SK-N-MC (cell line): Measurements from ENCODE around the gene TBX1.
"Not testable (repeated sequence)": the region's sequence is repeated elsewhere in the genome, so short reads cannot be mapped to it uniquely, and the experiment has no call there.

Source experiments
- DNase-seq: peaks from one replicate; pipeline ENCODE4 v3.0.0-alpha.2; 2011; ENCODE audit warnings: low read depth, low spot score
- H3K27ac ChIP-seq: fragments of 200-600 bp; sonication (generic); 2 replicates; pipeline ENCODE4 v1.5.1; 2016; ENCODE audit warnings: mixed run types
- H3K36me3 ChIP-seq: fragments of 200-600 bp; sonication (generic); 2 replicates; pipeline ENCODE4 v1.6.1; 2017; ENCODE audit warnings: antibody characterized with exemption, low read length, mixed read lengths; ENCODE audit not compliant: insufficient read depth
- H3K4me3 ChIP-seq: fragments of 200-600 bp; sonication (generic); 2 replicates; pipeline ENCODE4 v1.5.1; 2016
- H3K9ac ChIP-seq: fragments of 200-600 bp; sonication (generic); 2 replicates; pipeline ENCODE4 v1.8.0; 2017; ENCODE audit warnings: mixed run types, mixed read lengths; ENCODE audit not compliant: insufficient read length
- H3K9me3 ChIP-seq: fragments of 200-600 bp; sonication (generic); 2 replicates; pipeline ENCODE4 v1.6.1; 2017; ENCODE audit warnings: low read depth, mild to moderate bottlenecking, antibody characterized with exemption, low read length, moderate library complexity, mixed read lengths
- EZH2 ChIP-seq: fragments of 200-600 bp; sonication (generic); IDR thresholded peaks from one replicate; pipeline ENCODE4 v1.6.1; 2017; ENCODE audit warnings: antibody characterized with exemption
- FOXP2 ChIP-seq: optimal IDR thresholded peaks from 2 replicates; pipeline ENCODE3; 2011; ENCODE audit warnings: mild to moderate bottlenecking, moderate library complexity; ENCODE audit not compliant: insufficient read depth; ENCODE audit errors: extremely low read length, control extremely low read depth
- POLR2AphosphoS5 ChIP-seq: IDR thresholded peaks from 2 replicates; pipeline ENCODE4 v1.6.1; 2012; ENCODE audit warnings: mild to moderate bottlenecking, low read depth, low read length, borderline replicate concordance

The TBX1 gene

DNA sequence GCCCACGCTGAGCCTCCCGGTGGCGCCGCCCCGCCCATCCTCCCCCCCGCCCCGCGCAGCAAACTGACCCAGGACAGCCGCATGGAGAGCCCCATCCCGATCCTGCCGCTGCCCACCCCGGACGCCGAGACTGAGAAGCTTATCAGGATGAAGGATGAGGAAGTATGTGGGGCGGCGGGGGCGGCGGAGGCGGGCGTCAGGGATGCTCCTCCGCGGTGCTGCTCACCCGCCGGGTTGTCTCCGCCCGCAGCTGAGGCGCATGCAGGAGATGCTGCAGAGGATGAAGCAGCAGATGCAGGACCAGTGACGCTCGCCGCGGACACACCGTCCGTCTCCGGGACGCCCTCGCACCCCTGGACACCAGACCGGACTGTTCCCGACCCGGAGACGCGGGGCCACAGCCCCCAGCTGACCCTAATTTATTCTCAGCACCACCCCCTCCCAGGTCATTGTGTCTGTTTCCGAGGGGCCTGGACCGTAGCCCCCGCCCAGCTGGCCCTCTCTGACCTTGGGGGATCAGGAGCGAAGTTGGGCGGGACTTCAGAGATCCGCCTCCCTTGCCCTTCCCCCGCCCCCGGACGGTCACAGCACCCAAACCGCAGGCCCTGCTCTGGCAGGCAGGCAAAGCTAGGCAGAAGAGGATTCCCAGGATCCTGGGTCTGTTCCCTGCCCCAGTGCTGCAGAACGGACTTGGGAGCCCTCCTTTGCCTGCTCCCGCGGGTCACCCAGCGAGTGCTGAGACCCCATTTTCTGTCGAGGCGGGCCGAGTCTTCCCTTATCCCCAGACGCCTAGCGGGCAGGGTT lies 38.2 kb upstream of the TBX1 start:
- no peaks in the 10 kb centered on the region for H3K9me3 ChIP-seq
- no peak overlapping the region for H3K9ac ChIP-seq
- H3K27ac ChIP-seq = no peak overlapping the region
- no peak for DNase-seq
- H3K4me3 ChIP-seq = no peak overlapping the region
- TF ChIP-seq POLR2AphosphoS5 (no peak), EZH2 (no peak), FOXP2 (no peak)
- H3K36me3 ChIP-seq = peaks cover 33% of the 10 kb centered on the region

DNA sequence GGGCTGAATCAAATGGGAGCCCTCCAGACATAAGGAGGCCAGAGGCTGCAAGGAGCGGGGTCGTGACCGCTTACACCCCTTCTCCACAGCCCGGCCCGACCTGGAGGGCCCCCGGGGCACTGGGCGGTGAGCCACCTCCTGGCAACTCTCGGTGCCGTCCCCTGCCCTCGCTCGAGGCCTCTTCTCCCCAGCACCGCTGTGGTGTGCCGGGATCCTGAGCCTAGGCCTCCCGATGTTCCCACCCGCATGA lies 37.7 kb upstream of the TBX1 start:
- peaks cover 33% of the 10 kb centered on the region for H3K36me3 ChIP-seq
- no peaks in the 10 kb centered on the region for H3K9me3 ChIP-seq
- no peak for TF ChIP-seq FOXP2
- no peak for TF ChIP-seq POLR2AphosphoS5
- no peak for TF ChIP-seq EZH2
- no peak for DNase-seq
- H3K9ac ChIP-seq = no peak overlapping the region
- H3K4me3 ChIP-seq = no peak overlapping the region
- H3K27ac ChIP-seq = no peak overlapping the region

DNA sequence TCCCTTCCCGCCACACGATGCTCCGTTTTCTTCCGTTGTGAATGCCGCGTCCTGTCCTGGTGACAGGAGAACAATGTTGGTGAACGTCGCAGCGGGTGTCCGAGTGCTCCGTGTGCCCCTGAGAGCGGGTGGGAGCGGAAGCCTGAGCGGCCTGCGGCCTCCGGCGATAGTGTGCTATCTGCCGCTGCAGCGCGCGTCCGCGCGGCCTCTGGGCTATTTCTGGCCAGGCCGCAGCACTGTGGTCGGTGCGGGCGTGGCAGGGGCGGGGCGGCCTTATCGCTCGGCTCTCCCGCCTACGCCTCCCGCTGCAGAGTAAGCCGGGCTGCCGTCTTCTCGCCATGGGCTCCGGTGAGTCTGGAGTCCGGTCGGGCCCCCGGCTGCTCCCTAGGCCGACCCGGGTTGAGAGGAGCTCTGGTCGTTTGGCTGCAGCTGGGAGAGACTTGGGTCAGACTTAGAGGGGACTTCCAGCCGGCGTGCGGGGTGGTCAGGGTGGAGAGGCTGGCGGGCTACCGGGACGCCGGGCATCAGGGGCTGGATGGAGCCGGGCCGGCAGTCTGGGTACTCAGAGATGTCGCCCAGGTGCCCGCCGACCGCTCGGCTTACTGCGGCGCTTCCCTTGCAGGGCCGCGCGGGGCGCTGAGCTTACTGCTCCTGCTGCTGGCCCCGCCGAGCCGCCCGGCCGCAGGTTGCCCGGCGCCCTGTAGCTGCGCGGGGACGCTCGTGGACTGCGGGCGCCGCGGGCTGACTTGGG lies 37.2 kb upstream of the TBX1 start, which contains the start of gene GP1BB:
Gene GP1BB, plus strand, starts transcription at position 308 of the 751 bp plus-strand sequence. Its CDS starts 31 bp downstream, at position 339.
- no peak within 1 kb of the TSS for H3K9ac ChIP-seq
- peaks cover 33% of the 10 kb centered on the region for H3K36me3 ChIP-seq
- H3K9me3 ChIP-seq = no peaks in the 10 kb centered on the region
- DNase-seq = no peak
- no peak within 1 kb of the TSS for H3K27ac ChIP-seq
- TF ChIP-seq POLR2AphosphoS5 = no peak
- TF ChIP-seq FOXP2 = no peak
- TF ChIP-seq EZH2 = no peak
- no peak within 1 kb of the TSS for H3K4me3 ChIP-seq

DNA sequence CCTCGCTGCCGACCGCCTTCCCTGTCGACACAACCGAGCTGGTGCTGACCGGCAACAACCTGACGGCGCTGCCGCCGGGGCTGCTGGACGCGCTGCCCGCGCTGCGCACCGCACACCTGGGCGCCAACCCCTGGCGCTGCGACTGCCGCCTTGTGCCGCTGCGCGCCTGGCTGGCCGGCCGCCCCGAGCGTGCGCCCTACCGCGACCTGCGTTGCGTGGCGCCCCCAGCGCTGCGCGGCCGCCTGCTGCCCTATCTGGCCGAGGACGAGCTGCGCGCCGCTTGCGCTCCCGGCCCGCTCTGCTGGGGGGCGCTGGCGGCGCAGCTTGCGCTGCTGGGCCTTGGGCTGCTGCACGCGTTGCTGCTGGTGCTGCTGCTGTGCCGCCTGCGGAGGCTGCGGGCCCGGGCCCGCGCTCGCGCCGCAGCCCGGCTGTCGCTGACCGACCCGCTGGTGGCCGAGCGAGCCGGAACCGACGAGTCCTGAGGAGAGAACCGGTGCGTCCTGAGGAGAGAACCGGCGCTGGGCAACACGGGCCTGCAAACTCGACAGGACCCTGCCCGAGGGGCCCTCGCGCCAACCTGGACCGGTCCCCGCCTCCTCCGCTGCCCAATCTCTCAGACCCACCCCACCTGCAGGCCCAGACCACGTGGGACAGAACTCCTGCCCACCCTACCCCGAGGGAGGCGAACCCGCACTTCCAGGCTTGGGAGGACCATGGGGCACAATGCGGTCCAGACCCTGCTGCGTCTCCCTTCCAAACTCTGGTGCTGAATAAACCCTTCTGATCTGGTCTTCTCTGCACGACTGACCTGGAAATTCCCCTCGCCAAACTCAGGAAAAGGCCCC lies 36.4 kb upstream of the TBX1 start:
- H3K4me3 ChIP-seq = no peak overlapping the region
- no peak for DNase-seq

DNA sequence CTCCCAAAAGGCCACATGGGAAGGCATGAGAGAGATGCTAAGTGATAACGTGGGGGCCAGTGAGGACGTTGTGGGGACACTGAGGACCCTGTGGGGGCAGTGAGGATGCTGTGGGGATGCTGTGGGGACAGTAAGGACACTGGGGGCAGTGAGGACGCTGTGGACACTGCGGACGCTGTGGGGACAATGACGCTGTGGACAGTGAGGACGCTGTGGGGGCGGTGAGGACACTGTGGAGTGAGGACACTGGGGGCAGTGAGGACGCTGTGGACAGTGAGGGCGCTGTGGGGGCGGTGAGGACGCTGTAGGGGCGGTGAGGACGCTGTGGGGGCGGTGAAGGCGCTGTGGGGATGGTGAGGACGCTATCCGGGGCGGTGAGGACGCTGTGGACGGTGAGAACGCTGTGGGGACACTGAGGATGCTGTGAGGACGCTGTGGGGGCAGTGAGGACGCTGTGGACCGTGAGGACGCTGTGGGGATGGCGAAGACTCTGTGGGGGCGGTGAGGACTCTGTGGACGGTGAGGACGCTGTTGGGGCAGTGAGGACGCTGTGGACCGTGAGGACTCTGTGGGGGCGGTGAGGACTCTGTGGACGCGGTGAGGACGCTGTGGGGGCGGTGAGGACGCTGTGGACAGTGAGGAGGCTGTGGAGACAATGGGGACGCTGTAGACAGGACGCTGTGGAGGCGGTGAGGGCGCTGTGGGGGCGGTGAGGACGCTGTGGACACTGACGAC lies 35.5 kb upstream of the TBX1 start:
- H3K27ac ChIP-seq = no peak overlapping the region
- peak; percentile 13; the same call in 1 of the 2 replicates for TF ChIP-seq POLR2AphosphoS5
- TF ChIP-seq FOXP2 = no peak
- TF ChIP-seq EZH2 = no peak
- no peak overlapping the region for H3K4me3 ChIP-seq
- H3K9me3 ChIP-seq = no peaks in the 10 kb centered on the region
- DNase-seq = no peak
- H3K9ac ChIP-seq = no peak overlapping the region
- peaks cover 26% of the 10 kb centered on the region for H3K36me3 ChIP-seq

More for the DNA sequence above, 36.4 kb upstream of the TBX1 start:
- Histone ChIP-seq H3K36me3 (peaks cover 33% of the 10 kb centered on the region), H3K9me3 (no peaks in the 10 kb centered on the region), H3K27ac (no peak overlapping the region), H3K9ac (no peak overlapping the region)
- no peak for TF ChIP-seq FOXP2
- TF ChIP-seq POLR2AphosphoS5 = no peak
- no peak for TF ChIP-seq EZH2

DNA sequence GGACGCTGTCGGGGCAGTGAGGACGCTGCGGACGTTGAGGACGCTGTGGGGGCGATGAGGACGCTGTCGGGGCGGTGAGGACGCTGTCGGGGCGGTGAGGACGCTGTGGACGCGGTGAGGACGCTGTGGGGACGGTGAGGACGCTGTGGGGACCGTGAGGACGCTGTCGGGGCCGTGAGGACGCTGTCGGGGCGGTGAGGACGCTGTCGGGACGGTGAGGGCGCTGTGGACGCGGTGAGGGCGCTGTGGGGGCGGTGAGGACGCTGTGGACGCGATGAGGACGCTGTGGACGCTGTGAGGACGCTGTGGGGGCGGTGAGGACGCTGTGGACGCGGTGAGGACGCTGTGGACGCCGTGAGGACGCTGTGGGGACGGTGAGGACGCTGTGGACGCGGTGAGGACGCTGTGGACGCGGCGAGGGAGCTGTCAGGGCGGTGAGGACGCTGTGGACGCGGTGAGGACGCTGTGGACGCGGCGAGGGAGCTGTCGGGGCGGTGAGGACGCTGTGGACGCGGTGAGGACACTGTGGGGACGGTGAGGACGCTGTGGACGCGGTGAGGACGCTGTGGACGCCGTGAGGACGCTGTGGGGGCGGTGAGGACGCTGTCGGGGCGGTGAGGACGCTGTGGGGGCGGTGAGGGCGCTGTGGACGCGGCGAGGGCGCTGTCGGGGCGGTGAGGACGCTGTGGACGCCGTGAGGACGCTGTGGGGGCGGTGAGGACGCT lies 34.4 kb upstream of the TBX1 start:
- not testable (repeated sequence) for H3K9me3 ChIP-seq, H3K9ac ChIP-seq, H3K4me3 ChIP-seq, DNase-seq, H3K27ac ChIP-seq
- peaks cover 14% of the 10 kb centered on the region; the same call in 1 of the 2 replicates for H3K36me3 ChIP-seq

DNA sequence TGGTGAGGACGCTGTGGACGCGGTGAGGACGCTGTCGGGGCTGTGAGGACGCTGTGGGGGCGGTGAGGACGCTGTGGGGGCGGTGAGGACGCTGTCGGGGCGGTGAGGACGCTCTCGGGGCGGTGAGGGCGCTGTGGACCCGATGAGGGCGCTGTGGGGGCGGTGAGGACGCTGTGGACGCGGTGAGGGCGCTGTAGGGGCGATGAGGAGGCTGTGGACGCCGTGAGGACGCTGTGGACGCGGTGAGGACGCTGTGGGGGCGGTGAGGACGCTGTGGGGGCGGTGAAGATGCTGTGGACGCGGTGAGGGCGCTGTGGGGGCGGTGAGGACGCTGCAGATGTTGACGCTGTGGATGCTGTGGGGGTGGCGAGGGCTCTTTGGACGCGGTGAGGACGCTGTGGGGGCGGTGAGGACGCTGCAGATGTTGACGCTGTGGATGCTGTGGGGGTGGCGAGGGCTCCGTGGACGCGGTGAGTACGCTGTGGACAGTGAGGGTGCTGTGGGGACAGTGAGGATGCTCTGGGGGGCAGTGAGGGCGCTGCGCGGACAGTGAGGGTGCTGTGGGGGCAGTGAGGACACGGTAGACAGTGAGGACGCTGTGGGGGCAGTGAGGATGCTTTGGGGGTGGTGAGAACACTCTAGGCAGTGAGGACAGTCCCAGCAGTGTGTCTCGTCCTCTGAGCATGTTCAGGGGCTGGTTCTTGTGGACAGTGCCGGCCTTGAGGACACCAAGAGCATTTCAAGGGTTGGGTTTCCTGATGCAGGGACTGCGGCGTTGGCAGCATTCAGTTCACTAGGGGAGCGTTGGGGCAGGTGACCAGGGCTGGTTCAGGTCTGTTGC lies 33.0 kb upstream of the TBX1 start:
- Histone ChIP-seq H3K36me3 (peaks cover 2% of the 10 kb centered on the region; the same call in 1 of the 2 replicates), H3K9ac (no peak overlapping the region), H3K4me3 (no peak overlapping the region), H3K27ac (no peak overlapping the region), H3K9me3 (no peaks in the 10 kb centered on the region)
- no peak for DNase-seq
- TF ChIP-seq EZH2 (no peak), FOXP2 (no peak), POLR2AphosphoS5 (no peak)
